GM23248 (cell line): ENCODE results near the gene GRAMD1B.

Experiments used
- EZH2 ChIP-seq: fragments of 200-600 bp; sonication (generic); IDR thresholded peaks from 2 replicates; pipeline ENCODE4 v1.6.1; 2018; ENCODE audit warnings: antibody characterized with exemption, mild to moderate bottlenecking; ENCODE audit not compliant: insufficient read depth, poor library complexity, severe bottlenecking
- EZH2phosphoT487 ChIP-seq: fragments of 200-600 bp; sonication (generic); IDR thresholded peaks from 2 replicates; pipeline ENCODE4 v1.6.1; 2018; ENCODE audit warnings: antibody characterized with exemption, moderate library complexity, mild to moderate bottlenecking, low read depth; ENCODE audit not compliant: insufficient read depth

- TF ChIP-seq EZH2 (no peak), EZH2phosphoT487 (no peak)
Measured at GRCh38 chr11:123490527-123490926, 60.5 kb downstream of the GRAMD1B start.
